Right renal pelvis (tissue), 4 donors: ENCODE data around the gene ZNF385D. TPM values are rescaled to one million over a fixed set of nuclear protein-coding genes. Genes with fewer than 3 reads are reported as not detected.
"Not testable (repeated sequence)": the region's sequence is repeated elsewhere in the genome, so short reads cannot be mapped to it uniquely, and the experiment has no call there.

Experiments
- DNase-seq, 4 donors: peaks; one replicate each; pipeline ENCODE4 v3.0.0-alpha.2; 2013; ENCODE audit warnings: low read depth in 4 of 4, low spot score in 3 of 4, missing footprints in 1 of 4
- polyA plus RNA-seq, 4 donors: library from polyadenylated mRNA; unstranded; fragments of 120-200 nt; gene quantifications; one replicate each; pipeline ENCODE4 v1.2.1, GENCODE V29; 2013; ENCODE audit not compliant: insufficient read length in 4 of 4

ZNF385D gene
- polyA plus RNA-seq, 4 donors: 12.6 to 20.1 (median 15.4) TPM

GRCh38 chr3:21526461-21526860, 224.5 kb downstream of the ZNF385D start:
- DNase-seq: no peak

- no peak for DNase-seq
Observed at GRCh38 chr3:21524133-21524532, 226.9 kb downstream of the ZNF385D start.

GRCh38 chr3:21520106-21520963, 230.7 kb downstream of the ZNF385D start:
- no peak for DNase-seq

- no peak for DNase-seq
Observed at GRCh38 chr3:21517184-21517583, 233.8 kb downstream of the ZNF385D start.

DNA sequence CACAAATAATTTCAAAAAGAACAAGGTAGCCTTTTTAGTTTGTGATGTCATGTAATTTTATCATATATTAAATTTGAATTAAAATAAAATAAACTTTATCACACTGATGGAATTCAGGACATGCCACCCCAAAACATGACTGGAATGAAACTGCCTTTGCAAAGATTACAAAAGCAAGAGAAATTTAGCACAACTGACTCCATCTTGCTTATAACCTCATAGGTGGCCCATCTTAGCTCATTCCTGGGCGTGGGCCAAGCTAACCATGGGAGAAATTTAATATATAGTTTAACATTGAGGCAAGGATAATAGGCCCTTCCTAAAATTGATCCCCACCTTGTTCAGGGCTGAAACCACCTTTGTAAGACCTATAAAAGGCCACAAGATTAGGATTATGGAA, 235.6 kb downstream of the ZNF385D start:
- DNase-seq: no peak

- DNase-seq: no peak
Observed at GRCh38 chr3:21509731-21510470, 241.1 kb downstream of the ZNF385D start.

DNA sequence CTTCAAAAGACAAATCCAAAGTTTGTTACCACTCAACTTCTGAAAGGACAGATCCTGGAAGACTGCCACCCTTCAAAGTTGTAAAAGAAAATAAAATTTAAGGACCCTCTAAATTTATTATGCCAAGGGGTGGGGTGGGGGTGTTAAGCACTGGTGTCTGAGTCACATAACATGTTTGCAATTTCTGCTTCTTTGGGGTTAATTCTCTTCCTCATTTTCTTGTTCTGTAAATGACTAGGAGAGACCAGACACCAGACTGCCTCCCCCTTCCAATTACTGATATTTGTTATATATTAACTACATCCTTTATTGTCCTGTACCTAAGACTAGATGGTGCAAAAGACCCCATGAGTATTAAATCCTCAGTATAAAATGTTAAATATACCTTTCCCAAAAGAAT, 242.8 kb downstream of the ZNF385D start:
- no peak for DNase-seq

- no peak for DNase-seq
Observed at GRCh38 chr3:21505711-21506460, 245.1 kb downstream of the ZNF385D start.

- no peak for DNase-seq
Observed at GRCh38 chr3:21502656-21503055, 248.4 kb downstream of the ZNF385D start.

DNA sequence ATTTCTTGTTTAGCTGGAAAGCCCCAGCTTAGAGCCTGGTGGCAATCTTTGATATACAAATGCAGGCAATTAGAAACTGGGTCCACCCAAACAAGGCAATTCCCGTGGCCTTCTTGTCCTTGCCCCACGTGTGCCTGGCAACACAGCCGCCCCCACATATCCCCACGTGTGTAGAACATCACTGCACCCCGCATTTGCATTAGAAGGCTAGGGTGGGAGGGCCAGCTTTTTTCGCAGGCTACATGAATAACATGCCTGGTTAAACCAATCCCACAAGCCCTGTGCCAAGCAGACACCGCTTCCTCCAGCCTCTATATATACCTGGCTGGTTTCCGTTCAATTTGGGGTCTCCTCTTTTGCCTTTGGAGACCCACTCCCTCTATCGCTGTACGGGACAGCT, 250.2 kb downstream of the ZNF385D start:
- no peak for DNase-seq

- not testable (repeated sequence) for DNase-seq
Observed at GRCh38 chr3:21490671-21491070, 260.3 kb downstream of the ZNF385D start.

- DNase-seq: no peak
Observed at GRCh38 chr3:21487520-21487919, 263.5 kb downstream of the ZNF385D start.

DNA sequence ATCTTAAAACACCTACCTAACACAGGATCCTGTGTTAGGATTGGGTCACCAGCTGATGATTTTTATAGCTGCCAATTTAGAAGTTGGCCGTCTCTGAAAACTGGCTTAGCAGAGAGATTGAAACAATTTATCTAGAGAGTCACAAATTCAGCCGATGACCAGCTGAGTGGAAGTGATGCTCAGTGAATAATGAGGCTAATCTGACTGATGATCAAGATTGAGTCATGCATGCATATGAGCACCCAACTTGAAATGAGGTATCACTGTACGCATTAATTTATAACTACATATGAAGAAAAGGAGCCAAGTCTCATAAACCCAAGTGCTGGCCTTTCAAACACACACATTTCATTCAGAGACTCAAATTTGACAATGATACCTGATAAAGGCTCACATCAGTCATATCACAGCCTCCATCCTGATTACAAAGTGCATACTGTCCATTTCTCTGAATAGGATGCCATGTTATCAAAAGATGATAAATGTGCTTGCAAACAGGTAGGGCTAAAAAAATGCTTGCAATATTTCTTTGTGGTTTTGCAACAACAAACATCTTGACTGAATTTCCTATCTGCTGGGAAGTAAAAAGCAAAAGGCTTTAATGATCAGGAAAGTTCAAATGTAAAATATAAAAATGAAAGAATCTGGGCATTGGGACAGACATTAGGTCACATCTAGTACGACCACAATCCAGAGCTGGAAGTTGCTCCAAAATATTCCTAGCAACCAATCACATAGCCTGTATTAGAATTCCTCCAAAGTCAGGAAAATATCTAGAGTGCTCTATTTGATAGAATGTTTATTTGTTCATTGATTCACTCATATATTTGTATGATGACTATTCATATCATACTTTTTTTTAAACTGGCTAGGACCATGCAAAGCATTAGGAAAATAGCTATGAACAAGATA, 264.7 kb downstream of the ZNF385D start:
- not testable (repeated sequence) for DNase-seq

- DNase-seq: no peak
Observed at GRCh38 chr3:21484828-21485144, 266.2 kb downstream of the ZNF385D start.

- peak; percentile 15 to 40 (median 26) for DNase-seq
Observed at GRCh38 chr3:21484057-21484827, 266.8 kb downstream of the ZNF385D start.

DNA sequence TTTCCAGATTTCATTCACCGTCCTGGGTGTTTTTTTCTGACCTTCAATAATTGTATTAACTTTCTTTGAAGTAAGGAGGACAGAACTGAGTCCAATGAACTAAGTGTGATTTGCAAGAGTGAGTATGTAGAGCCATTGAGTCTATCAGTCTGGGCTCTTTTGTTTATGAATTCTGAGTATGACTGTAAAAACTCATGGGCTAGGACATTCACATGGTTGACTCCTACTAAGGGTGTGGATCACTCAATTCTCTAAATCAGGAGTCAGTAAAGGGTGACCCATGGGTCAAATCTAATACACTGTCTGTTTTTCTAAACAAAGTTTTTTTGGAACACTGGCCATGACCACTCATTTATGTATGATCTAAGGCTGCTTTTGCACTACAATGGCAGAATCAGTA, 269.0 kb downstream of the ZNF385D start:
- DNase-seq: no peak

GRCh38 chr3:21477541-21478288, 273.3 kb downstream of the ZNF385D start:
- no peak for DNase-seq

- no peak for DNase-seq
Observed at GRCh38 chr3:21466476-21466875, 284.5 kb downstream of the ZNF385D start.

DNA sequence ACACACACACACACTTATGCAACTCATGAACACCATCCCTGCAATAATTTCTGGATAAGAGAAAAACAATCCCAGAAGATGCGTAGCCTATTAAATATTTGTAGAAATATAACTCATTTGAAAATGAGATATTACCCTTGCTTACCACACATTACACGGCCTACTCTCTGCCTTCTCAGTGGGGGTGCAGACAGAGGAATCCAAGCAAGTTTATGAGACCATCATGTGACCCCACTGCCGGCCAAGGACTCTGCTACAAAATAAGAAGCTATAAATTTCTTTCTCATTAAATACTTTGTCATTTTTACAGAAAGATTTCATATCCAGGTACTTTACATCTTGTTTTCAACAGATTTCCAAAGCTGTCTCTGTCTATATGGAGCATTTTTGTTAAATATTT, 286.3 kb downstream of the ZNF385D start:
- no peak for DNase-seq
